ENCODE results near the gene MYL5.

DNA sequence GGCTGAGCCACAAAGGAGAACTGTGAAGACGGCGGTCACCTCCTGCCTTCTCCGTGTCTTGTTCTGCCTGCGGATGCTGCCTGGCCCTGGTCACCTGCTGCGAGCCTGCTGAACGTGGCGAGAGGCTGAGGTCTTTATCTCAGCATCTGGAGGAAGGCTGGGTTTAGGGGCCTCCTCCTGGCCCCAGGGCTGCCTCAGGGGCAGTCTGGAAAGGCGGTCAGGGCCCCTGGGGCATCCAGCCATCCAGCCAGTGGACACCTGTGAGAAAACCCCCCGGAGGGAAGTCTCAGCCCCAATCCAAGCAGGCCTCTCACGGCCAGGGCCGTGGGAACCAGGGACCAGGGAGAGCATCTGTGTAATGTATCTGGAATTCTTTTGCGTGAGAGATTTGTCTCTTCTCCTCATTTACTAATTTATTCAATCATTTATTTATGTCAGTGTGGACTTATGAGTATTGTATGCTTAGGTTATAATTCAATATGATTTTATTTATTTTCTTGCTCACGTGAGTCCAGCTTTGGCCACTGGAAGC is 37.6 kb upstream of the MYL5 start:
- no peak for TF ChIP-seq REST (IDR thresholded peaks at IDR 0.05)
- no peak for TF ChIP-seq CTCF (IDR thresholded peaks at IDR 0.05; ENCODE audit: low read depth, low read length, missing input control)
- TF ChIP-seq HNF4G (IDR thresholded peaks at IDR 0.05) = no peak
- TF ChIP-seq JUND (IDR thresholded peaks at IDR 0.05) = no peak
- TF ChIP-seq FOXA1 (IDR thresholded peaks at IDR 0.05) = no peak
- no peak for TF ChIP-seq SP1 (IDR thresholded peaks at IDR 0.05)
- TF ChIP-seq YY1 (IDR thresholded peaks at IDR 0.05) = no peak
- no peak for TF ChIP-seq MAX (IDR thresholded peaks at IDR 0.05)
- TF ChIP-seq TAF1 (conservative IDR thresholded peaks at IDR 0.05) = no peak

Measured in liver (tissue), 3 donors.